Mammary epithelial cell (primary cell): ENCODE data around the gene JMJD1C.

Source experiments
- CTCF ChIP-seq, 2 donors: IDR thresholded peaks in 1 of 2; conservative IDR thresholded peaks in 1 of 2; 2 replicates each; pipeline ENCODE4 v1.5.1; 2011 to 2012; ENCODE audit warnings: inconsistent platforms in 2 of 2, low read length in 2 of 2, mild to moderate bottlenecking in 2 of 2, control low read depth in 1 of 2, low read depth in 1 of 2; ENCODE audit not compliant: insufficient read depth in 1 of 2; ENCODE audit errors: extremely low read depth in 1 of 2
- EZH2 ChIP-seq: IDR thresholded peaks from 2 replicates; pipeline ENCODE4 v1.6.1; 2012; ENCODE audit warnings: low read length, inconsistent platforms, borderline replicate concordance

- TF ChIP-seq CTCF (conservative IDR thresholded peaks at IDR 0.05 in 1 of 2, IDR thresholded peaks at IDR 0.05 in 1 of 2; ENCODE audit: extremely low read depth in 1 of 2, insufficient read depth in 1 of 2, low read depth in 1 of 2, low read length in 2 of 2) (no peak), EZH2 (no peak)
Observed at GRCh38 chr10:63396133-63396761, 69.5 kb downstream of the JMJD1C start.
